Stimulated activated CD4-positive, alpha-beta T cell treated with anti-CD3 and anti-CD28 coated beads, Interleukin-15, amount 100 ng/mL, for 48 hours (primary cell): ENCODE measurements around the gene ZFYVE9.
"Not testable (repeated sequence)": the region's sequence is repeated elsewhere in the genome, so short reads cannot be mapped to it uniquely, and the experiment has no call there.

Experiments used
- DNase-seq, 2 donors: peaks; one replicate each; pipeline ENCODE4 v3.0.0-alpha.2; 2020; ENCODE audit warnings: low read depth in 2 of 2

The ZFYVE9 gene

GRCh38 chr1:52369851-52370250, 228.0 kb downstream of the ZFYVE9 start:
- DNase-seq: not testable (repeated sequence)

- DNase-seq: no peak
Measured at GRCh38 chr1:52385376-52385775, 243.5 kb downstream of the ZFYVE9 start.

DNA sequence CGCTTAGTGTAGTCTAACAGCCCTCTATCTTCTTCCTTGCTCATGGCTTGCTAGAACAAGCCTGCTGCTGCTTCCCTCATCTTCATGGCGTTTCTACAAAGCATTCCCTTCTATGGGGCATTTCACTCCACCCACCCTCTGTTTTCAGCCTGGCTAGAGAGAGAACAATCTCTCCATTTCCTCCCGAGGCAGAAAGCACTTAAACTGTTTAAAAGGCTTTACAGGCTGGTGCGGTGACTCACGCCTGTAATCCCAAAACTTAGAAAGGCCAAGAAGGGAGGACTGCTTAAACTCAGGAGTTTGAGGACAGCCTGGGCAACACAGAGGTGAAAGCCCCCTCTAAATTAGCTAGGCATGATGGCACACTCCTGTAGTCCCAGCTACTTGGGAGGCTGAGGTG, 244.6 kb downstream of the ZFYVE9 start:
- DNase-seq: no peak

GRCh38 chr1:52393174-52393573, 251.3 kb downstream of the ZFYVE9 start:
- DNase-seq: no peak
